SK-N-SH treated with all-trans-retinoic acid at 6 μM for 48 hours (cell line): ENCODE data around the gene SLC22A23.

Experiments used
- ATAC-seq: fragments of 200-7000 bp; cut with Tn5 transposase; 3 replicates; pipeline ENCODE4 v1.9.1; 2020; ENCODE audit warnings: mild to moderate bottlenecking, moderate library complexity
- ARNTL ChIP-seq: fragments of 450-650 bp; formaldehyde crosslinking; IDR thresholded peaks from 2 replicates; pipeline ENCODE4 v1.5.0; 2020; ENCODE audit warnings: low read depth, mild to moderate bottlenecking, moderate library complexity, borderline replicate concordance
- BACH2 ChIP-seq: fragments of 250-450 bp; sonication (Bioruptor Pico); IDR thresholded peaks from 2 replicates; pipeline ENCODE4 v1.9.0; 2021; ENCODE audit warnings: mild to moderate bottlenecking, borderline replicate concordance
- CSDC2 ChIP-seq: fragments of 250-450 bp; sonication (Bioruptor Pico); IDR thresholded peaks from 2 replicates; pipeline ENCODE4 v1.5.0; 2020; ENCODE audit warnings: mild to moderate bottlenecking, moderate library complexity
- ESRRG ChIP-seq: fragments of 250-450 bp; sonication (Bioruptor Pico); IDR thresholded peaks from 2 replicates; pipeline ENCODE4 v1.6.1; 2021; ENCODE audit warnings: mild to moderate bottlenecking
- GLIS3 ChIP-seq: fragments of 250-450 bp; sonication (Bioruptor Pico); IDR thresholded peaks from 2 replicates; pipeline ENCODE4 v1.5.0; 2020; ENCODE audit warnings: mild to moderate bottlenecking, moderate library complexity
- ISL1 ChIP-seq: fragments of 250-450 bp; sonication (Bioruptor Pico); IDR thresholded peaks from 2 replicates; pipeline ENCODE4 v2.1.2; 2022; ENCODE audit warnings: mild to moderate bottlenecking, moderate library complexity
- OSR1 ChIP-seq: fragments of 250-450 bp; sonication (Bioruptor Pico); IDR thresholded peaks from 2 replicates; pipeline ENCODE4 v1.8.0; 2022; ENCODE audit warnings: moderate library complexity, mild to moderate bottlenecking, inconsistent platforms
- PATZ1 ChIP-seq: fragments of 250-450 bp; sonication (Bioruptor Pico); IDR thresholded peaks from 2 replicates; pipeline ENCODE4 v1.8.0; 2020; ENCODE audit warnings: mild to moderate bottlenecking, moderate library complexity, borderline replicate concordance
- POU6F1 ChIP-seq: fragments of 250-450 bp; sonication (Bioruptor Pico); IDR thresholded peaks from 2 replicates; pipeline ENCODE4 v1.8.0; 2021; ENCODE audit warnings: low read depth, mild to moderate bottlenecking, moderate library complexity, borderline replicate concordance
- PPARA ChIP-seq: fragments of 250-450 bp; sonication (Bioruptor Pico); IDR thresholded peaks from 2 replicates; pipeline ENCODE4 v1.5.0; 2020; ENCODE audit warnings: mild to moderate bottlenecking, borderline replicate concordance
- RARB ChIP-seq: fragments of 250-450 bp; sonication (Bioruptor Pico); IDR thresholded peaks from 2 replicates; pipeline ENCODE4 v1.8.0; 2021; ENCODE audit warnings: mild to moderate bottlenecking, moderate library complexity
- SNAI2 ChIP-seq: fragments of 250-450 bp; sonication (Bioruptor Pico); IDR thresholded peaks from 2 replicates; pipeline ENCODE4 v1.5.0; 2020; ENCODE audit warnings: mild to moderate bottlenecking, moderate library complexity
- TCF4 ChIP-seq: fragments of 250-450 bp; sonication (Bioruptor Pico); IDR thresholded peaks from 2 replicates; pipeline ENCODE4 v1.8.0; 2021; ENCODE audit warnings: mild to moderate bottlenecking, moderate library complexity, borderline replicate concordance
- TOX ChIP-seq: fragments of 250-450 bp; sonication (Bioruptor Pico); IDR thresholded peaks from 2 replicates; pipeline ENCODE4 v1.8.0; 2021; ENCODE audit warnings: mild to moderate bottlenecking, moderate library complexity, borderline replicate concordance
- ZC3H10 ChIP-seq: fragments of 250-450 bp; sonication (Bioruptor Pico); IDR thresholded peaks from 2 replicates; pipeline ENCODE4 v1.5.1; 2021; ENCODE audit warnings: mild to moderate bottlenecking, moderate library complexity
- ZFP3 ChIP-seq: fragments of 250-450 bp; sonication (Bioruptor Pico); IDR thresholded peaks from 2 replicates; pipeline ENCODE4 v1.5.0; 2020; ENCODE audit warnings: mild to moderate bottlenecking, moderate library complexity
- ZFP30 ChIP-seq: fragments of 450-650 bp; formaldehyde crosslinking; IDR thresholded peaks from 2 replicates; pipeline ENCODE4 v1.5.0; 2022; ENCODE audit warnings: mild to moderate bottlenecking, moderate library complexity
- ZNF565 ChIP-seq: fragments of 450-650 bp; formaldehyde crosslinking; conservative IDR thresholded peaks from 2 replicates; pipeline ENCODE4 v1.5.0; 2020; ENCODE audit warnings: low read depth, mild to moderate bottlenecking, moderate library complexity
- ZNF70 ChIP-seq: fragments of 450-650 bp; formaldehyde crosslinking; IDR thresholded peaks from 2 replicates; pipeline ENCODE4 v1.5.0; 2020; ENCODE audit warnings: mild to moderate bottlenecking, moderate library complexity
- ZNF8 ChIP-seq: fragments of 450-650 bp; formaldehyde crosslinking; IDR thresholded peaks from 2 replicates; pipeline ENCODE4 v1.5.0; 2020; ENCODE audit warnings: mild to moderate bottlenecking, moderate library complexity
- TF ChIP-seq, protein P1 (sequence below): fragments of 250-450 bp; sonication (Bioruptor Pico); IDR thresholded peaks from 2 replicates; pipeline ENCODE4 v1.5.0; 2020; ENCODE audit warnings: mild to moderate bottlenecking, moderate library complexity
- TF ChIP-seq, protein P2 (sequence below): fragments of 250-450 bp; sonication (Bioruptor Pico); IDR thresholded peaks from 2 replicates; pipeline ENCODE4 v1.5.1; 2021; ENCODE audit warnings: mild to moderate bottlenecking, moderate library complexity
- TF ChIP-seq, protein P3 (sequence below): fragments of 250-450 bp; sonication (Bioruptor Pico); IDR thresholded peaks from 2 replicates; pipeline ENCODE4 v1.5.1; 2020; ENCODE audit warnings: low read depth, mild to moderate bottlenecking, moderate library complexity

Gene SLC22A23

GRCh38 chr6:3400162-3400561, 56.7 kb downstream of the SLC22A23 start:
- no peak for ATAC-seq
- TF ChIP-seq OSR1 (CRISPR knock-in tag) (no peak), CSDC2 (no peak), TOX (CRISPR knock-in tag) (no peak), ZNF565 (no peak), ZNF8 (CRISPR knock-in tag) (no peak), ZNF70 (CRISPR knock-in tag) (no peak), SNAI2 (CRISPR knock-in tag) (no peak), GLIS3 (no peak), ESRRG (no peak), PATZ1 (no peak), RARB (CRISPR knock-in tag) (no peak), POU6F1 (CRISPR knock-in tag) (no peak), TCF4 (CRISPR knock-in tag) (no peak), ISL1 (CRISPR knock-in tag) (no peak), ZFP3 (CRISPR knock-in tag) (no peak), BACH2 (CRISPR knock-in tag) (no peak), PPARA (CRISPR knock-in tag) (no peak)
- TF ChIP-seq, protein P1, sequence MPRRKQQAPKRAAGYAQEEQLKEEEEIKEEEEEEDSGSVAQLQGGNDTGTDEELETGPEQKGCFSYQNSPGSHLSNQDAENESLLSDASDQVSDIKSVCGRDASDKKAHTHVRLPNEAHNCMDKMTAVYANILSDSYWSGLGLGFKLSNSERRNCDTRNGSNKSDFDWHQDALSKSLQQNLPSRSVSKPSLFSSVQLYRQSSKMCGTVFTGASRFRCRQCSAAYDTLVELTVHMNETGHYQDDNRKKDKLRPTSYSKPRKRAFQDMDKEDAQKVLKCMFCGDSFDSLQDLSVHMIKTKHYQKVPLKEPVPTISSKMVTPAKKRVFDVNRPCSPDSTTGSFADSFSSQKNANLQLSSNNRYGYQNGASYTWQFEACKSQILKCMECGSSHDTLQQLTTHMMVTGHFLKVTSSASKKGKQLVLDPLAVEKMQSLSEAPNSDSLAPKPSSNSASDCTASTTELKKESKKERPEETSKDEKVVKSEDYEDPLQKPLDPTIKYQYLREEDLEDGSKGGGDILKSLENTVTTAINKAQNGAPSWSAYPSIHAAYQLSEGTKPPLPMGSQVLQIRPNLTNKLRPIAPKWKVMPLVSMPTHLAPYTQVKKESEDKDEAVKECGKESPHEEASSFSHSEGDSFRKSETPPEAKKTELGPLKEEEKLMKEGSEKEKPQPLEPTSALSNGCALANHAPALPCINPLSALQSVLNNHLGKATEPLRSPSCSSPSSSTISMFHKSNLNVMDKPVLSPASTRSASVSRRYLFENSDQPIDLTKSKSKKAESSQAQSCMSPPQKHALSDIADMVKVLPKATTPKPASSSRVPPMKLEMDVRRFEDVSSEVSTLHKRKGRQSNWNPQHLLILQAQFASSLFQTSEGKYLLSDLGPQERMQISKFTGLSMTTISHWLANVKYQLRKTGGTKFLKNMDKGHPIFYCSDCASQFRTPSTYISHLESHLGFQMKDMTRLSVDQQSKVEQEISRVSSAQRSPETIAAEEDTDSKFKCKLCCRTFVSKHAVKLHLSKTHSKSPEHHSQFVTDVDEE (CRISPR knock-in tag): no peak
- TF ChIP-seq, protein P2, sequence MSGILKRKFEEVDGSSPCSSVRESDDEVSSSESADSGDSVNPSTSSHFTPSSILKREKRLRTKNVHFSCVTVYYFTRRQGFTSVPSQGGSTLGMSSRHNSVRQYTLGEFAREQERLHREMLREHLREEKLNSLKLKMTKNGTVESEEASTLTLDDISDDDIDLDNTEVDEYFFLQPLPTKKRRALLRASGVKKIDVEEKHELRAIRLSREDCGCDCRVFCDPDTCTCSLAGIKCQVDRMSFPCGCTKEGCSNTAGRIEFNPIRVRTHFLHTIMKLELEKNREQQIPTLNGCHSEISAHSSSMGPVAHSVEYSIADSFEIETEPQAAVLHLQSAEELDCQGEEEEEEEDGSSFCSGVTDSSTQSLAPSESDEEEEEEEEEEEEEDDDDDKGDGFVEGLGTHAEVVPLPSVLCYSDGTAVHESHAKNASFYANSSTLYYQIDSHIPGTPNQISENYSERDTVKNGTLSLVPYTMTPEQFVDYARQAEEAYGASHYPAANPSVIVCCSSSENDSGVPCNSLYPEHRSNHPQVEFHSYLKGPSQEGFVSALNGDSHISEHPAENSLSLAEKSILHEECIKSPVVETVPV (CRISPR knock-in tag): no peak
- TF ChIP-seq, protein P3, sequence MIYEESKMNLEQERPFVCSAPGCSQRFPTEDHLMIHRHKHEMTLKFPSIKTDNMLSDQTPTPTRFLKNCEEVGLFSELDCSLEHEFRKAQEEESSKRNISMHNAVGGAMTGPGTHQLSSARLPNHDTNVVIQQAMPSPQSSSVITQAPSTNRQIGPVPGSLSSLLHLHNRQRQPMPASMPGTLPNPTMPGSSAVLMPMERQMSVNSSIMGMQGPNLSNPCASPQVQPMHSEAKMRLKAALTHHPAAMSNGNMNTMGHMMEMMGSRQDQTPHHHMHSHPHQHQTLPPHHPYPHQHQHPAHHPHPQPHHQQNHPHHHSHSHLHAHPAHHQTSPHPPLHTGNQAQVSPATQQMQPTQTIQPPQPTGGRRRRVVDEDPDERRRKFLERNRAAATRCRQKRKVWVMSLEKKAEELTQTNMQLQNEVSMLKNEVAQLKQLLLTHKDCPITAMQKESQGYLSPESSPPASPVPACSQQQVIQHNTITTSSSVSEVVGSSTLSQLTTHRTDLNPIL: no peak

- ATAC-seq: no peak
- TF ChIP-seq ZNF70 (CRISPR knock-in tag) (no peak), OSR1 (CRISPR knock-in tag) (no peak), SNAI2 (CRISPR knock-in tag) (no peak), TOX (CRISPR knock-in tag) (no peak), ZFP3 (CRISPR knock-in tag) (no peak), PPARA (CRISPR knock-in tag) (no peak), ARNTL (CRISPR knock-in tag) (no peak), ZFP30 (CRISPR knock-in tag) (no peak), BACH2 (CRISPR knock-in tag) (no peak), ZC3H10 (no peak), ESRRG (no peak), POU6F1 (CRISPR knock-in tag) (no peak)
- TF ChIP-seq, protein P1 (CRISPR knock-in tag): no peak
- TF ChIP-seq, protein P2 (CRISPR knock-in tag): no peak
Measured at GRCh38 chr6:3398755-3399696, 57.8 kb downstream of the SLC22A23 start.
